ENCODE data around the gene CUX1.

Gene CUX1

GRCh38 chr7:102064361-102065025, 247.1 kb downstream of the CUX1 start:
- in situ Hi-C loops (cut with MboI; ENCODE audit: low sequenced_read_pairs): no loop called here

- in situ Hi-C loops (cut with MboI; ENCODE audit: low sequenced_read_pairs): no loop called here
Observed at GRCh38 chr7:102065226-102065625, 247.8 kb downstream of the CUX1 start.

- in situ Hi-C loops (cut with MboI; ENCODE audit: low sequenced_read_pairs): no loop called here
Observed at GRCh38 chr7:102066476-102066875, 249.1 kb downstream of the CUX1 start.

GRCh38 chr7:102068846-102069245, 251.4 kb downstream of the CUX1 start:
- in situ Hi-C loops (cut with MboI; ENCODE audit: low sequenced_read_pairs): no loop called here

GRCh38 chr7:102069931-102070629, 252.7 kb downstream of the CUX1 start:
- in situ Hi-C loops (cut with MboI; ENCODE audit: low sequenced_read_pairs): no loop called here

- in situ Hi-C loops (cut with MboI; ENCODE audit: low sequenced_read_pairs): no loop called here
Observed at GRCh38 chr7:102072003-102072402, 254.6 kb downstream of the CUX1 start.

- in situ Hi-C loops (cut with MboI; ENCODE audit: low sequenced_read_pairs): no loop called here
Observed at GRCh38 chr7:102072636-102073209, 255.3 kb downstream of the CUX1 start.

GRCh38 chr7:102073931-102074880, 256.8 kb downstream of the CUX1 start:
- in situ Hi-C loops (cut with MboI; ENCODE audit: low sequenced_read_pairs): no loop called here

GRCh38 chr7:102075126-102075525, 257.7 kb downstream of the CUX1 start:
- in situ Hi-C loops (cut with MboI; ENCODE audit: low sequenced_read_pairs): no loop called here

GRCh38 chr7:102075553-102076135, 258.2 kb downstream of the CUX1 start:
- in situ Hi-C loops (cut with MboI; ENCODE audit: low sequenced_read_pairs): no loop called here

GRCh38 chr7:102077081-102077480, 259.7 kb downstream of the CUX1 start:
- in situ Hi-C loops (cut with MboI; ENCODE audit: low sequenced_read_pairs): no loop called here

GRCh38 chr7:102079140-102080018, 262.0 kb downstream of the CUX1 start:
- in situ Hi-C loops (cut with MboI; ENCODE audit: low sequenced_read_pairs): no loop called here

- in situ Hi-C loops (cut with MboI; ENCODE audit: low sequenced_read_pairs): no loop called here
Observed at GRCh38 chr7:102080019-102080433, 262.6 kb downstream of the CUX1 start.

GRCh38 chr7:102080434-102081243, 263.2 kb downstream of the CUX1 start:
- in situ Hi-C loops (cut with MboI; ENCODE audit: low sequenced_read_pairs): no loop called here

GRCh38 chr7:102081244-102081627, 263.8 kb downstream of the CUX1 start:
- in situ Hi-C loops (cut with MboI; ENCODE audit: low sequenced_read_pairs): no loop called here

GRCh38 chr7:102082693-102083368, 265.4 kb downstream of the CUX1 start:
- in situ Hi-C loops (cut with MboI; ENCODE audit: low sequenced_read_pairs): no loop called here

- in situ Hi-C loops (cut with MboI; ENCODE audit: low sequenced_read_pairs): no loop called here
Observed at GRCh38 chr7:102085218-102085772, 267.9 kb downstream of the CUX1 start.
